Kidney tubule cell (primary cell): ENCODE results near the gene SFTA2.
A peak's percentile ranks its signal among the peaks of the same experiment; 100 is the strongest.

Source experiments
- DNase-seq: peaks from one replicate; pipeline ENCODE4 v3.0.0-alpha.2; 2018; ENCODE audit warnings: low spot score

SFTA2 gene

GRCh38 chr6:30889921-30890645 lies 41.9 kb downstream of the SFTA2 start:
- DNase-seq: no peak

- no peak for DNase-seq
Observed at GRCh38 chr6:30889496-30889885, 42.5 kb downstream of the SFTA2 start.

- no peak for DNase-seq
Observed at GRCh38 chr6:30888816-30889495, 43.0 kb downstream of the SFTA2 start.

GRCh38 chr6:30887901-30888815 lies 43.8 kb downstream of the SFTA2 start:
- peak; percentile 35 for DNase-seq

- DNase-seq: no peak
Observed at GRCh38 chr6:30886897-30887255, 45.1 kb downstream of the SFTA2 start.

GRCh38 chr6:30885999-30886896 lies 45.7 kb downstream of the SFTA2 start:
- peak; percentile 92 for DNase-seq

- peak; percentile 73 for DNase-seq
Observed at GRCh38 chr6:30885481-30885998, 46.4 kb downstream of the SFTA2 start.

- DNase-seq: peak; percentile 84
Observed at GRCh38 chr6:30884521-30885480, 47.2 kb downstream of the SFTA2 start.

- DNase-seq: peak; percentile 80
Observed at GRCh38 chr6:30883685-30884520, 48.1 kb downstream of the SFTA2 start, which contains the start of gene DDR1. TSS of gene DDR1 (plus strand) at chr6:30884519. CDS start at chr6:30888730, 4,211 bp downstream.

- peak; percentile 86 for DNase-seq
Observed at GRCh38 chr6:30882759-30883684, 48.9 kb downstream of the SFTA2 start.

- DNase-seq: no peak
Observed at GRCh38 chr6:30882204-30882758, 49.7 kb downstream of the SFTA2 start.

GRCh38 chr6:30881392-30882203 lies 50.4 kb downstream of the SFTA2 start:
- DNase-seq: peak; percentile 33
